Raji (cell line): ENCODE results near the gene OR2M2.

Source experiments
- POLR2A ChIP-seq: IDR thresholded peaks from 2 replicates; pipeline ENCODE4 v1.6.1; 2011; ENCODE audit warnings: low read depth, low read length, control low read depth; ENCODE audit not compliant: insufficient read depth

The OR2M2 gene

GRCh38 chr1:248215880-248216279 lies 41.3 kb downstream of the OR2M2 start:
- no peak for TF ChIP-seq POLR2A

GRCh38 chr1:248225537-248225936 lies 50.9 kb downstream of the OR2M2 start:
- no peak for TF ChIP-seq POLR2A

GRCh38 chr1:248229360-248229908 lies 54.8 kb downstream of the OR2M2 start:
- no peak for TF ChIP-seq POLR2A
